ENCODE measurements around the gene LRRC74A.

- no peak for TF ChIP-seq SIN3A (IDR thresholded peaks at IDR 0.05; ENCODE audit: borderline replicate concordance in 2 of 2, control insufficient read depth in 1 of 2, low read depth in 2 of 2, low read length in 2 of 2)
- no peak for TF ChIP-seq NR0B1 (IDR thresholded peaks at IDR 0.05; ENCODE audit: partially characterized antibody)
- no peak for TF ChIP-seq CREB1 (IDR thresholded peaks at IDR 0.05)
- no peak for TF ChIP-seq CREB1 (CRISPR knock-in tag; IDR thresholded peaks at IDR 0.05)
- TF ChIP-seq POLR2B (IDR thresholded peaks at IDR 0.05; ENCODE audit: low read depth, partially characterized antibody) = no peak
- TF ChIP-seq ESRRA (IDR thresholded peaks at IDR 0.05; ENCODE audit: borderline replicate concordance, low read depth) = no peak
- no peak for TF ChIP-seq CTCF (IDR thresholded peaks at IDR 0.05 in 2 of 3, conservative IDR thresholded peaks at IDR 0.05 in 1 of 3; ENCODE audit: insufficient read depth in 2 of 3, low read depth in 1 of 3, low read length in 3 of 3)
- TF ChIP-seq, protein P1, sequence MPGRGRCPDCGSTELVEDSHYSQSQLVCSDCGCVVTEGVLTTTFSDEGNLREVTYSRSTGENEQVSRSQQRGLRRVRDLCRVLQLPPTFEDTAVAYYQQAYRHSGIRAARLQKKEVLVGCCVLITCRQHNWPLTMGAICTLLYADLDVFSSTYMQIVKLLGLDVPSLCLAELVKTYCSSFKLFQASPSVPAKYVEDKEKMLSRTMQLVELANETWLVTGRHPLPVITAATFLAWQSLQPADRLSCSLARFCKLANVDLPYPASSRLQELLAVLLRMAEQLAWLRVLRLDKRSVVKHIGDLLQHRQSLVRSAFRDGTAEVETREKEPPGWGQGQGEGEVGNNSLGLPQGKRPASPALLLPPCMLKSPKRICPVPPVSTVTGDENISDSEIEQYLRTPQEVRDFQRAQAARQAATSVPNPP (IDR thresholded peaks at IDR 0.05; ENCODE audit: borderline replicate concordance, insufficient read depth, insufficient read length) = no peak
- TF ChIP-seq ZNF699 (CRISPR knock-in tag; IDR thresholded peaks at IDR 0.05; ENCODE audit: insufficient replicate concordance) = no peak
- no peak for TF ChIP-seq WHSC1 (IDR thresholded peaks at IDR 0.05; ENCODE audit: low read length)
- no peak for TF ChIP-seq DPF2 (IDR thresholded peaks at IDR 0.05)
Observed at GRCh38 chr14:76780875-76781647, 45.1 kb upstream of the LRRC74A start.

All from K562 (cell line).